Ascending aorta (tissue), 2 donors: ENCODE measurements around the gene ANO9. TPM values are rescaled to one million over a fixed set of nuclear protein-coding genes. Genes with fewer than 3 reads are reported as not detected.

Experiments
- DNase-seq, 2 donors: peaks; one replicate each; pipeline ENCODE4 v3.0.0-alpha.2; 2019; ENCODE audit warnings: low spot score in 2 of 2
- H3K27ac ChIP-seq, 2 donors: fragments of 200-600 bp; sonication (generic); one replicate each; pipeline ENCODE4 v1.5.1; 2016 to 2017; ENCODE audit warnings: mild to moderate bottlenecking in 1 of 2
- H3K27me3 ChIP-seq: fragments of 200-600 bp; sonication (generic); one replicate; pipeline ENCODE4 v1.5.1; 2017
- H3K36me3 ChIP-seq, 2 donors: fragments of 200-600 bp; sonication (generic); one replicate each; pipeline ENCODE4 v1.5.1; 2016
- H3K4me1 ChIP-seq, 2 donors: fragments of 200-600 bp; sonication (generic); one replicate each; pipeline ENCODE4 v1.5.1; 2016 to 2017; ENCODE audit warnings: mild to moderate bottlenecking in 1 of 2
- H3K4me3 ChIP-seq, 2 donors: fragments of 200-600 bp; sonication (generic); one replicate each; pipeline ENCODE4 v1.5.1; 2016 to 2017; ENCODE audit warnings: mild to moderate bottlenecking in 1 of 2
- H3K9me3 ChIP-seq, 2 donors: fragments of 200-600 bp; sonication (generic); one replicate each; pipeline ENCODE4 v1.5.1; 2016
- CTCF ChIP-seq, 3 experiments: fragments of 200-600 bp in 2 of 3; fragments of 450-650 bp in 1 of 3; sonication (generic) in 2 of 3; IDR thresholded peaks; one replicate each; pipeline ENCODE4 v1.5.1; 2016 to 2019; ENCODE audit warnings: antibody characterized with exemption in 3 of 3, mild to moderate bottlenecking in 1 of 3, moderate library complexity in 1 of 3
- intact Hi-C: fragments of 100-400 bp; cut with DNase I; formaldehyde crosslinking; loops from one replicate; pipeline ENCODE4 v1.15.1; 2023
- total RNA-seq: library from RNA; depleted of rRNA; stranded (reverse); fragments of >200 nt; gene quantifications from one replicate; pipeline ENCODE4 v1.1.0, GENCODE V29; 2016

ANO9 gene
- total RNA-seq, 1 donor from 2014 or later = 4.0 TPM

GRCh38 chr11:382081-382629 is 59.7 kb downstream of the ANO9 start:
- Histone ChIP-seq H3K36me3 (no peaks in the 10 kb centered on the region), H3K9me3 (no peaks in the 10 kb centered on the region), H3K27me3 (no peaks in the 10 kb centered on the region), H3K4me1 (no peaks in the 10 kb centered on the region), H3K4me3 (no peak overlapping the region), H3K27ac (no peak overlapping the region)
- TF ChIP-seq CTCF (IDR thresholded peaks at IDR 0.05) = no peak
- intact Hi-C loops = no loop called here
- DNase-seq = no peak

GRCh38 chr11:381501-382072 is 60.2 kb downstream of the ANO9 start:
- intact Hi-C loops = no loop called here
- Histone ChIP-seq H3K4me3 (no peak overlapping the region), H3K9me3 (no peaks in the 10 kb centered on the region), H3K4me1 (no peaks in the 10 kb centered on the region), H3K36me3 (no peaks in the 10 kb centered on the region), H3K27me3 (no peaks in the 10 kb centered on the region), H3K27ac (no peak overlapping the region)
- TF ChIP-seq CTCF (IDR thresholded peaks at IDR 0.05) = no peak
- no peak for DNase-seq

- intact Hi-C loops = no loop called here
- Histone ChIP-seq H3K27ac (no peak overlapping the region), H3K4me3 (no peak overlapping the region), H3K36me3 (no peaks in the 10 kb centered on the region), H3K9me3 (no peaks in the 10 kb centered on the region), H3K4me1 (no peaks in the 10 kb centered on the region), H3K27me3 (no peaks in the 10 kb centered on the region)
- no peak for TF ChIP-seq CTCF (IDR thresholded peaks at IDR 0.05)
- DNase-seq = no peak
These were observed 60.8 kb downstream of the ANO9 start for GRCh38 chr11:380996-381395.

- no peaks in the 10 kb centered on the region for H3K4me1 ChIP-seq
- H3K27ac ChIP-seq = no peak overlapping the region
- no peaks in the 10 kb centered on the region for H3K9me3 ChIP-seq
- H3K27me3 ChIP-seq = no peaks in the 10 kb centered on the region
- no peak for TF ChIP-seq CTCF (IDR thresholded peaks at IDR 0.05)
- no peak overlapping the region for H3K4me3 ChIP-seq
- intact Hi-C loops = no loop called here
- no peaks in the 10 kb centered on the region for H3K36me3 ChIP-seq
- DNase-seq = no peak
These were observed 61.3 kb downstream of the ANO9 start for GRCh38 chr11:380491-380890.

- intact Hi-C loops = no loop called here
- H3K4me3 ChIP-seq = no peak overlapping the region
- H3K4me1 ChIP-seq = no peaks in the 10 kb centered on the region
- H3K27ac ChIP-seq = no peak overlapping the region
- TF ChIP-seq CTCF (IDR thresholded peaks at IDR 0.05) = no peak
- no peaks in the 10 kb centered on the region for H3K9me3 ChIP-seq
- DNase-seq = no peak
- H3K36me3 ChIP-seq = no peaks in the 10 kb centered on the region
- H3K27me3 ChIP-seq = no peaks in the 10 kb centered on the region
These were observed 61.7 kb downstream of the ANO9 start for GRCh38 chr11:380095-380480.
